Stomach (tissue), 9 donors: Measurements from ENCODE around the gene LIPG. TPM values are rescaled to one million over a fixed set of nuclear protein-coding genes. Genes with fewer than 3 reads are reported as not detected.

ENCODE experiments used
- DNase-seq, 2 donors: peaks; one replicate each; pipeline versions ENCODE4 v3.0.0 to v3.0.0-alpha.2; 2013 to 2019
- H3K27ac ChIP-seq, 5 donors: fragments of 200-600 bp in 4 of 5; sonication (generic) in 4 of 5; one replicate each; pipeline ENCODE4 v1.5.1; 2013 to 2019; ENCODE audit warnings: mild to moderate bottlenecking in 1 of 5, moderate library complexity in 1 of 5
- H3K27me3 ChIP-seq, 3 donors: fragments of 200-600 bp; sonication (generic); one replicate each; pipeline ENCODE4 v1.5.1; 2017 to 2019; ENCODE audit warnings: mixed run types in 1 of 3
- H3K36me3 ChIP-seq, 4 donors: fragments of 200-600 bp; sonication (generic); 1 replicate in 3 of 4; 2 replicates in 1 of 4; pipeline ENCODE4 v1.5.1; 2016 to 2019
- H3K4me1 ChIP-seq, 4 donors: fragments of 200-600 bp; sonication (generic); one replicate each; pipeline ENCODE4 v1.5.1; 2016 to 2019
- H3K4me3 ChIP-seq, 4 donors: fragments of 200-600 bp; sonication (generic) in 3 of 4; one replicate each; pipeline ENCODE4 v1.5.1; 2016 to 2019; ENCODE audit warnings: mild to moderate bottlenecking in 1 of 4
- H3K9me3 ChIP-seq, 4 donors: fragments of 200-600 bp; sonication (generic); one replicate each; pipeline ENCODE4 v1.5.1; 2016 to 2019
- CTCF ChIP-seq, 7 experiments: fragments of 450-650 bp in 4 of 7; fragments of 200-600 bp in 3 of 7; sonication (generic) in 3 of 7; IDR thresholded peaks; one replicate each; pipeline ENCODE4 v1.5.1; 2016 to 2019; ENCODE audit warnings: antibody characterized with exemption in 7 of 7, control low read depth in 2 of 7, mild to moderate bottlenecking in 1 of 7
- EP300 ChIP-seq: sonication (generic); formaldehyde crosslinking; IDR thresholded peaks from one replicate; pipeline ENCODE4 v1.6.1; 2017; ENCODE audit warnings: antibody characterized with exemption
- POLR2A ChIP-seq, 4 donors: fragments of 450-650 bp; IDR thresholded peaks; one replicate each; pipeline ENCODE4 v1.6.1; 2016; ENCODE audit warnings: antibody characterized with exemption in 4 of 4, control low read depth in 2 of 4, mild to moderate bottlenecking in 1 of 4, moderate library complexity in 1 of 4
- POLR2AphosphoS5 ChIP-seq, 3 donors: sonication (generic); formaldehyde crosslinking; IDR thresholded peaks; one replicate each; pipeline ENCODE4 v1.6.1; 2016; ENCODE audit warnings: antibody characterized with exemption in 3 of 3
- WGBS, 5 donors: extraction: QIAGEN DNeasy Blood & Tissue Kit in 3 of 5; methylation state at CpG; one replicate each; pipeline versions ENCODE4 v1.1.5 to v1.1.7; 2013 to 2018; 5-methylcytosine and 5-hydroxymethylcytosine counted together
- intact Hi-C: fragments of 100-400 bp; cut with DNase I; formaldehyde crosslinking; loops from one replicate; pipeline ENCODE4 v1.15.1; 2023; ENCODE audit warnings: low total_unique reads
- polyA plus RNA-seq, 3 donors: library from polyadenylated mRNA; stranded (reverse); fragments of 200-250 nt; gene quantifications; one replicate each; pipeline ENCODE4 v1.2.3, GENCODE V29; 2013
- total RNA-seq, 5 donors: library from RNA; depleted of rRNA; stranded (reverse); fragments of >200 nt; gene quantifications; one replicate each; pipeline versions ENCODE4 v1.1.0 to v1.2.3, GENCODE V29; 2014 to 2016
- donor health status: healthy with polysubstance abuse.
- donor health status: Bipolar disorder and iron deficiency.
- donor health status: healthy.

Gene LIPG
- total and polyA plus RNA-seq, 8 donors, result 0.76 to 6.2 (median 3.2) TPM

DNA sequence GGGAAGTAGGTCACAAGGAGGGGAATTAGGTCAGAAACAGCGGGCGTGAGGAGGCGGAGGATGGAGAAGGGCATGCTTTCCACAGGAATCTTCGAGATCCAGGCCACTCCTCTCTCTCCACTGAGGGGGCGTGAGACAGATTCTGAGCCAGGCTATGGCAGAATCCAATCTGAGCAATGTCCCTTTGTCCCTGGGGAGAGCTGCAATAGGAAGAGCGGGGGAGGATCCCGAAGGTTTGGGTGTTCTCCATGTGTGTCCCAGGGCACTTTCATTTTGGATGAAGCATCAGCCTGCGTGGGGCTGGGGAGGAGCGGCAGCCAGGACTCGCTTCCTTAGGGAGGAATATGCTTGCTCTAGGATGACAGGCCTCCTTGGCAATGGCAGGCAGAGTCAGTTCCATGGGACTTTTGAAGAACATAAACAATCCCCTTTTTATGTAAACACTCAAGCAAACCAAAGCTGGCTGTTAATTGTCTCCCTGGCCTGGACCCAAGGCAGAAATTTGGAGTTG lies 84.0 kb downstream of the LIPG start:
- DNase-seq, result peak; percentile 35 to 76
- TF ChIP-seq POLR2A (IDR thresholded peaks at IDR 0.05) (no peak), EP300 (no peak), CTCF (IDR thresholded peaks at IDR 0.05) (no peak), POLR2AphosphoS5 (IDR thresholded peaks at IDR 0.05) (peak; percentile 39 to 80 (median 44))
- 59 to 78% (median 74%) methylated on average over 10 of the region's 10 CpGs for WGBS, 5 donors
- Histone ChIP-seq H3K4me1 (peaks cover 0 to 30% (median 8%) of the 10 kb centered on the region in 4 donors), H3K4me3 (peak overlapping the region in 3 of 4 donors; percentile 6 to 25 (median 20)), H3K36me3 (no peaks in the 10 kb centered on the region), H3K27me3 (no peaks in the 10 kb centered on the region), H3K27ac (peak overlapping the region in 4 of 5 donors; percentile 48 to 79 (median 57)), H3K9me3 (no peaks in the 10 kb centered on the region)
- intact Hi-C loops, result no loop called here

DNA sequence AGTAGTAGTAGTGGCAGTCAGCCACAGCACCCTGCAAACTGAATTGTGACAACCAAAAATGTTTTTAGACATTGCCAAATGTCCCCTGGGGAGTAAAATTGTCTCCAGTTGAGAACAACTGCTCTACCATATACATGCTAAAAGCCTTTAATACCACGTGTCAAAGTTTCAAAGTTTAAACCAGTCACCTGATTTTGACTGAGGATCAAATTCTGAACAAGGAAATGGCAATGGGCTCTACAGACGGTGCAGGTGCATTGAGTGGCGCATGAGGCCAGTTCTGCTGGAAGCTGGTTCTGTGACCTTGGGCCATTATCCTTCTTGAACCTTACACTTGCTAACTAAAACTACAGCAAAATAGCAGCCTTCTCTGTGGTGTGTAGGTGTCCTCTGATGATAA lies 85.0 kb downstream of the LIPG start:
- no peak for TF ChIP-seq POLR2AphosphoS5 (IDR thresholded peaks at IDR 0.05)
- TF ChIP-seq POLR2A (IDR thresholded peaks at IDR 0.05), result no peak
- no peak for TF ChIP-seq EP300
- TF ChIP-seq CTCF (IDR thresholded peaks at IDR 0.05), result no peak
- Histone ChIP-seq H3K27ac (peak overlapping the region in 4 of 5 donors; percentile 48 to 79 (median 57)), H3K4me1 (peaks cover 0 to 30% (median 8%) of the 10 kb centered on the region in 4 donors), H3K9me3 (no peaks in the 10 kb centered on the region), H3K27me3 (no peaks in the 10 kb centered on the region), H3K36me3 (no peaks in the 10 kb centered on the region), H3K4me3 (no peak overlapping the region)
- no peak for DNase-seq
- intact Hi-C loops, result no loop called here
- 60 to 76% (median 68%) methylated on average over 3 of the region's 3 CpGs for WGBS, 5 donors

DNA sequence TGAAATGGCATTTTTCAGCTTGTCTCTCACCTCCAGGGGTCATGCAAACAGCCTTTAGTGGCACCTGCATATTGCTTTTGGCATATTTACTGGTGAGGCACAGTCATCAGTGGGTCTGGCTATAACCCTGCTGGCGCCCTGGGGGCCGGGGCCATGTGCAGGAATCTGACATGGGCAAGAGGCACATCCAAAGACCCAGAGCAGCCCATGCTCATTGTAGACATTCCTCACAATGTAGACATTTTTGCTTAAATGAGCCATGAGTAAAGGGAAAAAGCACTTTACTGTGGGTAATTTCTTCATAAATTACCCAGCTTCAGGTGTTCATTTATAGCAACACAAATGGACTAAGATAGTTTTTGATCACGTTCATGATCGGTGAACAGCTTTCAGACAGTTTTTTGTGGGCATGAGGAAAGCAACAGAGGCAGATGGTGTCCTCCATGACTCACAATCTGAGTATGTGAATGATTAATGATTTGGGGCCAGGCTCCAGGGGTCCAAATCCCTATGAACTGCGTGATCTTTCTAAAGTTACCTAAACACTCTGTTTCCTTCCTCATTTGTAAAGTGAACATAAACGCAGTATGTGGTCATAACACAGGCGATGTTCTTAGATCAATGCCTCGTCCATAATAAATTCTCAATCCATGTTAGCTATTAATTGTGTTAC lies 85.8 kb downstream of the LIPG start:
- H3K4me3 ChIP-seq, result no peak overlapping the region
- TF ChIP-seq POLR2A (IDR thresholded peaks at IDR 0.05) (no peak), CTCF (IDR thresholded peaks at IDR 0.05) (no peak), POLR2AphosphoS5 (IDR thresholded peaks at IDR 0.05) (no peak), EP300 (no peak)
- H3K36me3 ChIP-seq, result no peaks in the 10 kb centered on the region
- H3K27ac ChIP-seq, result peak overlapping the region in 4 of 5 donors; percentile 48 to 79 (median 56)
- WGBS, 5 donors, result 62 to 83% (median 74%) methylated on average over 8 of the region's 8 CpGs
- intact Hi-C loops, result no loop called here
- no peak for DNase-seq
- H3K27me3 ChIP-seq, result no peaks in the 10 kb centered on the region
- H3K9me3 ChIP-seq, result no peaks in the 10 kb centered on the region
- H3K4me1 ChIP-seq, result peaks cover 0 to 30% (median 8%) of the 10 kb centered on the region in 4 donors

- no peak overlapping the region for H3K4me3 ChIP-seq
- no peaks in the 10 kb centered on the region for H3K9me3 ChIP-seq
- H3K27ac ChIP-seq, result peak overlapping the region in 4 of 5 donors; percentile 48 to 79 (median 56)
- peaks cover 0 to 35% (median 12%) of the 10 kb centered on the region in 4 donors for H3K4me1 ChIP-seq
- 68 to 83% (median 70%) methylated on average over 5 of the region's 5 CpGs for WGBS, 5 donors
- TF ChIP-seq POLR2AphosphoS5 (IDR thresholded peaks at IDR 0.05), result peak; percentile 61 to 86 (median 80)
- no peak for TF ChIP-seq POLR2A (IDR thresholded peaks at IDR 0.05)
- TF ChIP-seq EP300, result peak; percentile 93
- H3K36me3 ChIP-seq, result no peaks in the 10 kb centered on the region
- intact Hi-C loops, result no loop called here
- H3K27me3 ChIP-seq, result no peaks in the 10 kb centered on the region
- DNase-seq, result no peak
Observed at GRCh38 chr18:49648326-49648725, 86.5 kb downstream of the LIPG start.

Other genes with a start within 250 kb of the LIPG start
- gene DYM, start 101.4 kb upstream of the LIPG start, total RNA-seq, result 100 to 1,000 TPM in 3 of 5 donors, 10 to 100 TPM in 2; 51.4 to 319 (median 127) TPM
- gene DYM, start 101.4 kb upstream of the LIPG start, polyA plus RNA-seq, result 10 to 100 TPM; 12.1 to 19.2 (median 17.1) TPM
- gene C18orf32, start 74.8 kb upstream of the LIPG start, total RNA-seq, result 100 to 1,000 TPM in 1 of 5 donors, 10 to 100 TPM in 3, under 1 TPM in 1; 0.58 to 186 (median 22.3) TPM
- 100 to 1,000 TPM in 1 of 3 donors, 10 to 100 TPM in 2; 65.9 to 124 (median 75.1) TPM for gene C18orf32, start 74.8 kb upstream of the LIPG start, polyA plus RNA-seq
- 1,000 to 10,000 TPM; 1,310 to 2,416 (median 1,610) TPM for gene RPL17, start 69.6 kb upstream of the LIPG start, total RNA-seq
- gene RPL17, start 69.6 kb upstream of the LIPG start, polyA plus RNA-seq, result 1,000 to 10,000 TPM; 3,104 to 3,954 (median 3,404) TPM